Body of pancreas (tissue), 4 donors: ENCODE results near the gene NCR1.
"Not testable (repeated sequence)": the region's sequence is repeated elsewhere in the genome, so short reads cannot be mapped to it uniquely, and the experiment has no call there.

Source experiments
- POLR2A ChIP-seq, 3 donors: fragments of 450-650 bp; IDR thresholded peaks; one replicate each; pipeline ENCODE4 v1.6.1; 2016; ENCODE audit warnings: antibody characterized with exemption in 3 of 3, mild to moderate bottlenecking in 2 of 3
- TF ChIP-seq, protein P1 (sequence below), 7 experiments: fragments of 450-650 bp in 4 of 7; fragments of 200-600 bp in 3 of 7; sonication (generic) in 3 of 7; IDR thresholded peaks; one replicate each; pipeline ENCODE4 v1.5.1; 2016 to 2019; ENCODE audit warnings: antibody characterized with exemption in 7 of 7

DNA sequence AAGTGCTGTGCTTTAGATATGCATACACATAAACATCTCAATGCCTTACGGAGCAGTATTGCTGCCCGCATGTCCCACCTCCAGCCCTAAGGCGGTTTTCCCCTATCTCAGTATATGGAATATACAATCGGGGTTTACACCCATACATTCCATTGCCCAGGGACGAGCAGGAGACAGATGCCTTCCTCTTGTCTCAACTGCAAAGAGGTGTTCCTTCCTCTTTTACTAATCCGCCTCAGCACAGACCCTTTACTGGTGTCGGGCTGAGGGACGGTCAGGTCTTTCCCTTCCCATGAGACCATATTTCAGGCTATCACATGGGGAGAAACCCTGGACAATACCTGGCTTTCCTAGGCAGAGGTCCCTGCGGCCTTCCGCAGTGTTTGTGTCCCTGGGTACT lies 44.6 kb downstream of the NCR1 start:
- TF ChIP-seq, protein P1, sequence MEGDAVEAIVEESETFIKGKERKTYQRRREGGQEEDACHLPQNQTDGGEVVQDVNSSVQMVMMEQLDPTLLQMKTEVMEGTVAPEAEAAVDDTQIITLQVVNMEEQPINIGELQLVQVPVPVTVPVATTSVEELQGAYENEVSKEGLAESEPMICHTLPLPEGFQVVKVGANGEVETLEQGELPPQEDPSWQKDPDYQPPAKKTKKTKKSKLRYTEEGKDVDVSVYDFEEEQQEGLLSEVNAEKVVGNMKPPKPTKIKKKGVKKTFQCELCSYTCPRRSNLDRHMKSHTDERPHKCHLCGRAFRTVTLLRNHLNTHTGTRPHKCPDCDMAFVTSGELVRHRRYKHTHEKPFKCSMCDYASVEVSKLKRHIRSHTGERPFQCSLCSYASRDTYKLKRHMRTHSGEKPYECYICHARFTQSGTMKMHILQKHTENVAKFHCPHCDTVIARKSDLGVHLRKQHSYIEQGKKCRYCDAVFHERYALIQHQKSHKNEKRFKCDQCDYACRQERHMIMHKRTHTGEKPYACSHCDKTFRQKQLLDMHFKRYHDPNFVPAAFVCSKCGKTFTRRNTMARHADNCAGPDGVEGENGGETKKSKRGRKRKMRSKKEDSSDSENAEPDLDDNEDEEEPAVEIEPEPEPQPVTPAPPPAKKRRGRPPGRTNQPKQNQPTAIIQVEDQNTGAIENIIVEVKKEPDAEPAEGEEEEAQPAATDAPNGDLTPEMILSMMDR (IDR thresholded peaks at IDR 0.05), result not testable (repeated sequence)
- not testable (repeated sequence) for TF ChIP-seq POLR2A (IDR thresholded peaks at IDR 0.05)
